Kidney (tissue), 14 donors: Measurements from ENCODE around the gene MACROD2. TPM values are rescaled to one million over a fixed set of nuclear protein-coding genes. Genes with fewer than 3 reads are reported as not detected.

Experiments used
- DNase-seq, 5 donors: peaks; one replicate each; pipeline ENCODE4 v3.0.0-alpha.2; 2013 to 2020
- FAIRE-seq: peaks from 2 replicates; lab custom pipeline; 2012; peaks lifted over from hg19 to GRCh38; lab: Jason Lieb, UNC
- H3K27ac ChIP-seq, 2 donors: one replicate each; pipeline ENCODE4 v1.7.0; 2013; ENCODE audit warnings: low read depth in 2 of 2, low read length in 2 of 2, inconsistent platforms in 1 of 2
- H3K27me3 ChIP-seq: one replicate; pipeline ENCODE4 v1.7.1; 2013; ENCODE audit warnings: low read length, inconsistent platforms; ENCODE audit not compliant: control insufficient read depth, insufficient read depth
- H3K36me3 ChIP-seq, 3 donors: one replicate each; pipeline versions ENCODE4 v1.7.0 to v1.7.1; 2013; ENCODE audit warnings: low read length in 3 of 3, control low read depth in 1 of 3, inconsistent platforms in 1 of 3; ENCODE audit not compliant: insufficient read depth in 3 of 3, control insufficient read depth in 2 of 3
- H3K4me1 ChIP-seq, 3 donors: one replicate each; pipeline versions ENCODE4 v1.7.0 to v1.7.1; 2013; ENCODE audit warnings: low read length in 3 of 3, inconsistent platforms in 1 of 3, low read depth in 1 of 3; ENCODE audit not compliant: control insufficient read depth in 2 of 3, insufficient read depth in 2 of 3
- H3K4me3 ChIP-seq, 3 donors: one replicate each; pipeline versions ENCODE4 v1.7.0 to v1.8.1; 2013; ENCODE audit warnings: low read length in 3 of 3, control low read depth in 1 of 3, inconsistent platforms in 1 of 3
- H3K9ac ChIP-seq, 3 donors: one replicate each; pipeline versions ENCODE4 v1.7.0 to v1.7.1; 2013; ENCODE audit warnings: low read length in 3 of 3, control low read depth in 1 of 3, inconsistent platforms in 1 of 3
- H3K9me3 ChIP-seq, 3 donors: one replicate each; pipeline versions ENCODE4 v1.7.0 to v1.7.1; 2013; ENCODE audit warnings: low read length in 3 of 3, control low read depth in 1 of 3, inconsistent platforms in 1 of 3; ENCODE audit not compliant: control insufficient read depth in 2 of 3, insufficient read depth in 1 of 3
- CTCF ChIP-seq: IDR thresholded peaks from 3 replicates; pipeline ENCODE4 v1.5.1; 2012; ENCODE audit warnings: mild to moderate bottlenecking, moderate library complexity, borderline replicate concordance; ENCODE audit not compliant: insufficient read depth; ENCODE audit errors: extremely low read depth
- intact Hi-C: fragments of 100-400 bp; cut with DNase I; formaldehyde crosslinking; loops from one replicate; pipeline ENCODE4 v1.11.1; 2022
- polyA plus RNA-seq: library from polyadenylated mRNA; stranded (reverse); fragments of 350-450 nt; fragmentation: Illumina TruSeq; extraction: RNeasy Lipid Tissue Mini Kit (QIAGEN cat#74804); gene quantifications from one replicate; pipeline ENCODE4 v1.2.3, GENCODE V29; 2014; ENCODE audit warnings: low read depth, low replicate concordance; ENCODE audit not compliant: insufficient read depth
- total RNA-seq: library from RNA; stranded (reverse); fragmentation: NEBNext Ultra II Directional; extraction: Animal tissue kit (Norgen Biotek cat#: 25700); gene quantifications from one replicate; pipeline ENCODE4 v1.2.1, GENCODE V29; 2021
- donor health status: control.
- donor health status: control.
- donor health status: control.
- donor health status: control.
- donor health status: control.
- donor health status: DM: yes; HTN: yes; CAD: no.
- donor health status: Normal renal cell carcinoma (clear cell type).

The MACROD2 gene
- total and polyA plus RNA-seq, 2 donors from 2014 or later: 3.0 to 10.0 TPM

GRCh38 chr20:15673206-15673605 is 1677.9 kb downstream of the MACROD2 start:
- H3K27me3 ChIP-seq: no peaks in the 10 kb centered on the region
- FAIRE-seq: peak; percentile 49
- H3K9ac ChIP-seq: no peak overlapping the region
- H3K4me1 ChIP-seq: peaks cover 10 to 26% (median 11%) of the 10 kb centered on the region in 3 donors
- no peak for TF ChIP-seq CTCF
- DNase-seq: peak in 1 of 5 donors; percentile 10
- H3K4me3 ChIP-seq: no peak overlapping the region
- H3K36me3 ChIP-seq: no peaks in the 10 kb centered on the region
- H3K27ac ChIP-seq: no peak overlapping the region
- no peaks in the 10 kb centered on the region for H3K9me3 ChIP-seq
- intact Hi-C loops: no loop called here

- Histone ChIP-seq H3K4me3 (no peak overlapping the region), H3K27ac (peak overlapping the region in 1 of 2 donors; percentile 20), H3K4me1 (peaks cover 10 to 26% (median 11%) of the 10 kb centered on the region in 3 donors), H3K27me3 (no peaks in the 10 kb centered on the region), H3K9me3 (no peaks in the 10 kb centered on the region), H3K9ac (no peak overlapping the region), H3K36me3 (no peaks in the 10 kb centered on the region)
- no peak for TF ChIP-seq CTCF
- intact Hi-C loops: no loop called here
- DNase-seq: peak in 3 of 5 donors; percentile 22 to 84 (median 74)
- FAIRE-seq: no peak
These were observed 1679.1 kb downstream of the MACROD2 start for GRCh38 chr20:15674253-15675060.

GRCh38 chr20:15675061-15675514 is 1679.8 kb downstream of the MACROD2 start:
- no peaks in the 10 kb centered on the region for H3K36me3 ChIP-seq
- DNase-seq (peak in 3 of 5 donors; percentile 35 to 89 (median 80)), FAIRE-seq (no peak)
- no peak overlapping the region for H3K27ac ChIP-seq
- TF ChIP-seq CTCF: no peak
- no peak overlapping the region for H3K4me3 ChIP-seq
- H3K4me1 ChIP-seq: peaks cover 10 to 26% (median 11%) of the 10 kb centered on the region in 3 donors
- no peak overlapping the region for H3K9ac ChIP-seq
- H3K9me3 ChIP-seq: no peaks in the 10 kb centered on the region
- intact Hi-C loops: no loop called here
- no peaks in the 10 kb centered on the region for H3K27me3 ChIP-seq
